HG02943 (cell line): ENCODE measurements around the gene CLDND2.
A peak's percentile ranks its signal among the peaks of the same experiment; 100 is the strongest.

ENCODE experiments used
- ATAC-seq: cut with Tn5 transposase; IDR thresholded peaks from one replicate; pipeline ENCODE4 v1.9.1; 2021; ENCODE audit warnings: mild to moderate bottlenecking, low read depth, moderate library complexity; ENCODE audit not compliant: unreplicated experiment

The CLDND2 gene

DNA sequence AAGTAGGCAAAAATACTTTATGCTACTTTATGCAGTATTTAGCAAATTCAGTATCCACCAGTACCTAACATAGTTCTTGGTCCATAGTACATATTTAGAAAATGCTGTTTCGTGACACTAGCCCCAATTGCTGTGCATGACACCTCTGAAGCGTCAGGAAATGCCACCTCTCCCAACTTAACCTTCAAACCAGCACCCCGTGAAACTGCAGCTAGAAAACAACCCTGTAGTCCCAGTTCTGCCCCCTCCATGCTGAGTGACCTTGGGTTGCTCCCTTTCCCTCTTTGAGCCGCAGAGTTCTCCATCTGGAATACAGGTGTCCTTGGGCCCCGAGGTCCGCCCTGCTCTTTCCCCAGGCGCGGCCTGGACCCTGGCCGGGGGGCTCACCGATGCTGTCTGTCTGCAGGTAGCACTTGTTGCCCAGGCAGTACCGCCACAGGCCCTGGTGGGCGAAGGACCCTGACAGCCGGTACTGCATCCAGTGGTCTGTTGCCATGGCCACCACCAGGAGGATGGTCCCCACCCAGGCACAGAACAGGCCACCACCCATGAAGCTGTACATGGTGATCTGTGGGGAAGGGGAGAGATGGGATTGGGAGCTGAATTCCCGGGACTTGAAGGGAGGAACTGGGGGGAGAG is 18.2 kb upstream of the CLDND2 start:
- ATAC-seq = no peak

DNA sequence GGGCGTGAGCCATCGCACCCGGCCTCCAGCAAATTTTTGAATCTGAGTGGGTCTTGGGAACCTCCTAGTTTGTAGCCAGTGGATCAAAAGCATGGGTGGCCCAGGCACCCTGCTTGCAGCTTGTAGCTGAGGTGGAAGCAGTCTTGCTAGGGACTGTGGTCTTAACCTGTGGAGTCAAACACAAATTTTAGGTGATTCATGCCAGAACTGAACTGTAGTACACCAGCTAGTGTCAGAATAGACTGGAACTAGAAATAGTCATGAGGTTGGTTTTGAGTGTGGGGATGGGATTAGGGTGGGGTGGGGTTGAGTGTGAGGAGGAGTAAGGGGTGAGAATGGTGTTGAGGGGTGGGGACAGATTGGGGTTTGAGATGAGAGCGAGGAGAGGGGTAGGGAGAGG is 13.2 kb upstream of the CLDND2 start:
- no peak for ATAC-seq

DNA sequence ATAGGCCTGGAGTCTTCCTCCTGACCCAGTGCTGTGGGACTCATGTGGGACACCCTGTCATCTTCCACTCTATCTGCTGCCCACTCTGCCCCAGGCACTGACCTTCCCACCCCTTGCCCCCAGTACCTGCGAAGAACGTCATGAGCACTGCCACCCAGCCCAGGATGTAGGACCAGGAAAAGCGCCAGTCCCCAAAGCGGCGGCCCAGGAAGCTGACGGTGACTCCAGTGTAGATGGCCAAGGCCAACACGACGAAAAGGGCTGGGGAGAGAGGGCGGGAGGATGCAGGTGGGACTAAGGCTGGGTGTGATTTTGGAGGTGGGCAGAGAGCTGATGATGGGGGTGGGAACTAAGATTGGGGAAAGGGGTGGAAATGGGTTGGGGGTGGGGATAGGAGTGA is 11.6 kb upstream of the CLDND2 start:
- ATAC-seq = no peak

DNA sequence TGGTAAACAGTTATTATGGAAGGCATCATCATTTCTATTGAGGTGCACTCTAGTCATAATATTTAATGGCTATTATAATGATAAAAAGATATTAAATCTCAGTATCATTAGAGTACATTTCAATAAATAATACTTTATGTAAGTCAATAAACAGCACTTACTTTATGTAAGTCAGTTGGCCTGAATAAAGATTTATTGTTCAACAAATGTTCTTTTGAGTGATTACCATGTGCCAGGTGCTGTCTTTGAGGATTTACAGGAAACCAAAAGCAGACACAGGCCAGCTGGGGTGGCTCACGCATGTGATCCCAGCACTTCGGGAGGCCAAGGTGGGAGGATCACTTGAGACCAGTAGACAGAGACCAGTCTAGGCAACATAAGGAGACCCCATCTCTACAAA is 8.6 kb upstream of the CLDND2 start:
- no peak for ATAC-seq

DNA sequence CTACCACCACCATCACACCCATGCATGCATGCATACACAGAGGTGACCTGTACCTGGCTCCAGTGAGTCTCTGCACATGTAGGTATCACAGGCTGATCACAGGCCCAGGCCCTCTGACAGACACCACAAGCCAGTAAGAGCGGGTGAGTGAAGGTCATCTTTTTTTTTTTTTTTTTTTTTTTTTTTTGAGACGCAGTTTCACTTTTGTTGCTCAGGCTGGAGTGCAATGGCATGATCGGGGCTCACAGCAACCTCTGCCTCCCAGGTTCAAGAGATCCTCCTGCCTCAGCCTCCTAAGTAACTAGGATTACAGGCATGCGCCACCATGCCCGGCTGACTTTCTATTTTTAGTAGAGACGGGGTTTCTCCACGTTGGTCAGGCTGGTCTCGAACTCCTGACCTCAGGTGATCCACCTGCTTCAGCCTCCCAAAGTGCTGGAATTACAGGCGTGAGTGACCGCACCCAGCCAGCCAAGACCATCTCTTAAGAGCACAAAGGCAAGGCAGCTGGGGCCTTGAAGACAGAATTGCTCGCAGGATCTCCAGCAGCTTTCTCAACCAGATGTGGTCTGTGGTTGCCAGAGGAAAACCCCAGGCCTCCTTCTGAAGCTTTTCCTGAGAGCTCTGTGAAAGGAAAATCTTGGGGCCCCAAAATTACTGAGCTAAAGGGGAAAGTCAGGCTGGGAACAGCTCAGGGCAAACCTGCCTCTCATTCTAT is 6.9 kb upstream of the CLDND2 start:
- no peak for ATAC-seq

DNA sequence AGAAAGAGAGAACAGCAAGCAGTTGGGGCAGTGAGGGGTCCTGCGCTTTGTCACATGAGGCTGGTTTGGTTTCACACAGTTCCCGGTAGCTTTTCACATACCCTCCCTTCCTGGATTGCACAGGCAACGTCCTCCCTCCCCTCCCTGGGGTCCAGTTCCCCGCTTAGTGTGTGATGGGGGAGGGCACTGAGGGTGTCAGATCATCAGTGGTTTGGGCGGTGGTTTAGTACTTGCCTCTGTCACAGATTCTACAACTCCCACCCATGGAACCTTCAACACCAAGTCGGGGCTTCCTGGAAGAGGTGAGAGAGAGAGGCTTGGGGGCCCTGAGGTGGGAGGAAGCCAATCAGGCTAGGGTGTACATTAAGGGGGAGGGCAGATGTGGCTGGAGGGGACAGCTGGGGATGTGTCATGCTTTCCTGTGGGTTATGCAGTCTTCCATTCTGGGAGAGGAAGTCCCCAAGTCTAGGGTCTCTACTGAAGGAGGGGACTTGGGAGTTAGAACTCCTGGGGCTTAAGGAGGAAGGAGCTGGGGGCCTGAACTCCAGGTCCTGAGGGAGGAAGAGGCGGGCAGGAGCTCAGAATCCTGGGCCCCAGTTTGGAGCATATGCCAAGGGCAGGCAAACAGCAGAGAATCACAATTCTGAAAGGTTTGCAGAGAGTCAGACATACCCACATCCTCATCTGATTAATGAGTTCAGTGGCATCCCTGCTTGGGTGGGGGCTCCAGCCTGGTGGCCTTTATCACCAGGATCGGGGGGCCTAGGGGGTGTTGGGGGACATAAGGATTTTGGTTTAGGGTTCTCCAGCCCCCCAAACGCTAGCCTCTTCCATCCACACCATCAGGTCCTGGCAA is 4.1 kb upstream of the CLDND2 start, which contains the start of gene NKG7:
Gene NKG7, minus strand, starts transcription at position 6 of the 856 bp plus-strand sequence. CDS start 119 bp downstream, outside the sequence.
- no peak for ATAC-seq

DNA sequence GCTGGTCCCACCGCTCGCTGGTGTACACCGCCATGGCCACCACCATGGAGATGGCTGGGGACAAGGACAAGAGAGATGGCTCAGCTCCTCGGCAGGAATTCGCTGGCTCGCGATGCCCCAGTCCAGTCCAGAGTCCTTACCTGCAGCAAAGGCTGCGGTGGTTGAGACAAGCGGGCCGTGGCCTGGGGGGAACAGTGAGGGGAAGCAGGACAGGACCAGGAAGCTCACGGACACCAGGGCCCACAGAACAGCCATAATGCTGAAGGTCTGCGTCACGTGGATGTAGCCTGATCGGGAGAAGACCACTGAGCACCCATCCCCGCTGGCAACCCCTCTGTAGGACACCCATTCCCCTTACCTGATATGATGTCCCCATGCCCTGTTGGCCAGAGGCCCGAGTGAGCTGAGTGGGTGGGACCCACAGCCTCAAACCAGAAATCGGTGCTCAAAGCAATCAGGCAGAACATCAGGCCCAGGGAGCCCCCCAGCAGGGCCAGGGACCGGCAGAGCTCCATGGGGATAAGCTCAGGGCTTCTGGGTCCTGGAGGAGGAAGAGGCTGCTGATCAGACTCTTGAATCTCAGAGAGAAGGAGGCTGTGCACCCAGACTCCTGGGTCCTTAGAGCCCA is 3.3 kb upstream of the CLDND2 start:
- ATAC-seq = no peak

DNA sequence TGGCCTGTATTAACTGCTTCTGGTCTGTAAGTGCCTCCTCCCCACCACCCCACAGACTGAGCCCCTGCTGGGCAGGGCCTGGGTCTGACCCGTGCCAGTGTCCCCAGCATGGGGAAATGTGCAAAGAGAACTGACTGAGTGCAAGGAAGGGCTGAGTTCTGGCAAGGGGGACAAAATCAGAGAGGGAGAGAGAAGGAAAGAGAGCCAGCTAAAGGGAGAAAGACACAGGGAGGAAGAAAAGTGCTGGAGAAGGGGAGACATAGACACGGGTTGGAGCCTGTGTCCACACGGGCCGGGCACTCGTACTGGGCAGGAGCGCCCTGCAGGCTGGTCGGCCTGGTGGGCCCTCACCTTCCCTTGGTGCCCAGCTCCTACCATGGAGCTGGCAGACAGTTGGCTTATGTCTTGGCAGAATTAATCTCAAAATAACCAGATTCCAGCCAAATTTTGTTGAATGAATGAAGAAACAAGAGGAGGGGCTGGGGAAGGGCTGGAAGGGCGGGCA is 2.4 kb upstream of the CLDND2 start:
- ATAC-seq = no peak

DNA sequence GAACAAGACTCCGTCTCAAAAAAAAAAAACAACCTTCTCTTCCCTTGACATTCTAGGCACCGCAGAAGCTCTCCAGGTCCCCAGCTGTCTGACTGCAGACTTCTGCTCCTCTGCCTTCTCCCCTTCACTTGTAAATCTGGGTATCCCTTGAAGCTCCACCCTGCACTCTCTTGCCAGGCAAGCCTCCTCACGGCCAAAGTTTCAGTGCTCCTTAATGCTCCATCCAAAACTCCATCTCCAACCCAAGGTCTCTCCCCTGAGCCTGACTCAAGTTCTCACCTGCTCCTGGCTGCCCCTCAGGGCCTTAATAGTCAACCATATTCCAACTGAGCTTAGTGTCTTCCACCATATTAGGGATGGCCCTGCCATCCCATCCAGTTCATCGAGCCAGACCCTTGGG is 1.4 kb upstream of the CLDND2 start:
- no peak for ATAC-seq

DNA sequence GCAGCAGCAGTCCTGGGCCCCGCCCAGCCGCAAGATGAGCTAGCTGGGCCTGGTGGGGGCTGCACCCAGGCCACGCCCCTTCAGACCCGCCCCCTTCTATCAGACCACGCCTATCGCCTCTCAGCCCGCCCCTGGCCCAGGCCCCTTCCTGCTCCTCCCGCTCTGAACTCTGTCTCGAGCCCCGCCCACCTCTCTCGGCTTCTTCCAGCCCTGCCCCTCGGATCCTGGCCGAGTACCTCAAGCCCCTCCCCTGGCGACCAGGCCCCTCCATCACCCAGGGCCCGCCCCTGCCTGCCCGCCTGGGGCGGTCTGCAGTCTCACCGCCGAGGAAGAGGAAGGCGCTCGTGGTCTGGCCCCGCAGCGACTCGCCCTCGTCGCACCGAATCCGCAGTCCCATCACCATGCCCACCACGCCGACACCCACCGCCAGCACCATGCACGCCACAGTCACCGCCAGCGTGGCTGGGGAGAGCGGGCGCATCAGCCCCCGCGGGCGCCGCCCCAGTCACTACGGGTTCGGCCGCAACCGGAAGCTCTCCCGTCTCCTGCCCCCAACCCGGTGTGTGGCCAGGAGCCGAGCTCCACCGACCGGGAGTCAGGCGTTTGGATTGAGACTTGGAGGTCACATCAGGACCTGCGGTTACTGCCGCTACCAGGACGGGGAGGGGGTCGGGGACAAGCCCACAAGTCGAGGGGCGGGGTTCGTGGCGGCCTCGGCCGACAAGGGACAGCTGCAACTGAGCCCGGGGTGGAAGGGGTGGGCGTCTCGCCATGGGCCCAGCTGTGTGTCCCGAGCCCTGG is 1.0 kb downstream of the CLDND2 start:
- ATAC-seq = peak; percentile 75

DNA sequence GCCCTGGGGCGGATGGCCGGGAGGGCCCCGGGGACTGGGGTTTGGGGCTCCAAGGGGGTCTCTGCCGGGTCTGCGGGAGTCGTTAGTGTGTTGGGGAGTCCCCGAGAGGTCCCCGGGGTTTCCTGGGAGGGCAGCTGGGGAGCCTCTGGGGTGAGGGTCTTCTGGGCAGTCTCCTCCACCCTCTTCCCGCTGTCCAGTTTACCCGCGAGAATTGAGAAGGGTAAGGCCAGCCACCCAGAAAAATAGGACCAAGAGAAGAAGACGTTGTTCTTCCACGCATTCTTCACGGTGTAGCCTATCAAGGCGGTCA is 1.6 kb downstream of the CLDND2 start:
- ATAC-seq = peak; percentile 12

DNA sequence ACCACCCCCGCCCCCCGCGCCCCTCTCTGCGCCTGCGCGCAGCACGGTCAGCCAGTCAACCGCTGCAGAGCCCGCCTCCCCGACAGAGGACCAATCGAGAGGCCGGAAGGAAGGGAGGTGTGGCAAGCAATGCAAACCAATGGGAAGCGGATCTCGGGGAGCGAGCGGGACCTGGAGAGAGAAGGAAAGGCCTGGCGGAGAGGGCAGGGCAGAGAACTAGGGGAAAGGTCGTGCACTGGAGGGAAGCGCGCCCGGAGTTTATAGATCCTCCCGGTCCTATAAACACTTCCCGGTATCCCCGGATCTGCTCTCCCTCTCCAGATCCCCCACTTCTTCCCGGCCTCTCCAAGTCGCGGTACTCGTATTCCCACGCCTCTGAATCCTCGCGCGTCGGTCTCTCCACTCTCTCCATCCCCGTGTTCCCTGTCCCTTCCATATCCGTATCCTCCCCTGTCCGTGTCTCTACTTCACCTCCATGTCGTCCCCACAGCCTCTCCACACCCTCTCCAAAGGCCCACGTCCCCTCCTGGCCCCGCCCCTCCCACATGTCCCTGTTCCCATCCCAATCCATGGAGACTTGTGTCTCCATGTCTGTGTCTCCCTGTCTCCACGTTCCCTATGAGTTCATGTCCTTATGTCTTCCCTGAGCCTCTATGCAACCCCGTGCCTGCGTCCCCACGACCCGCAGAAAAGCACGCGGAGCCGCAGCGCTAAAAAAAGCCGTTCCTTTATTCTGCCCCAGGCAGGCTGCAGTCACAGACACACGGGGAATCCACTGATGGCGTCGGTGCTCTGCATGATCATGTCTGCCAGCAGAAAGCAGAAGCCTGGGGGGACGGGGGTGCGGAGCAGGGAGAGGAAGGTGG is 2.2 kb downstream of the CLDND2 start:
- peak; percentile 42 for ATAC-seq

DNA sequence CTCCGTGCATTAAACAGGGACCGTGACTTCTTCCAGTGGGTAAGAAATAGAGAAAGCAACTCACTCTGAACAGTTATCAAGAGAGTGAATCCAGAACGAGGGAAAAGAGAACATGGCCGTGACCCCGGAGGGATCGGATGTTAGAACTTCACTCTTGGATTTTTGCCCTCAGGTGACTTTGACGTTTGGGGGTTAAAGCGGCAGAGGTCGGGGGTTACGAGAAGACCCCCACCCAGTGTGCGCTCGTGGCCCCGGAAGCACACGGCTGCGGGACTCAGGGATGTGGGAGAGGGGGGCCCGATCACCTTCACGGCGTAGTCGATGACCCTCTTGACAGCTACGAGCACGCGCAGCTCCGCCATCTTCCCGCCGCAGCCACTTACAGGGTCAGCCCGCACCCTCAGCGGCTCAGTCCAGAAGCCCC is 2.8 kb downstream of the CLDND2 start, which contains the start of gene ETFB:
Gene ETFB, minus strand, starts transcription at position 424 of the 424 bp plus-strand sequence. Its CDS starts 62 bp downstream, at position 362.
- no peak for ATAC-seq

DNA sequence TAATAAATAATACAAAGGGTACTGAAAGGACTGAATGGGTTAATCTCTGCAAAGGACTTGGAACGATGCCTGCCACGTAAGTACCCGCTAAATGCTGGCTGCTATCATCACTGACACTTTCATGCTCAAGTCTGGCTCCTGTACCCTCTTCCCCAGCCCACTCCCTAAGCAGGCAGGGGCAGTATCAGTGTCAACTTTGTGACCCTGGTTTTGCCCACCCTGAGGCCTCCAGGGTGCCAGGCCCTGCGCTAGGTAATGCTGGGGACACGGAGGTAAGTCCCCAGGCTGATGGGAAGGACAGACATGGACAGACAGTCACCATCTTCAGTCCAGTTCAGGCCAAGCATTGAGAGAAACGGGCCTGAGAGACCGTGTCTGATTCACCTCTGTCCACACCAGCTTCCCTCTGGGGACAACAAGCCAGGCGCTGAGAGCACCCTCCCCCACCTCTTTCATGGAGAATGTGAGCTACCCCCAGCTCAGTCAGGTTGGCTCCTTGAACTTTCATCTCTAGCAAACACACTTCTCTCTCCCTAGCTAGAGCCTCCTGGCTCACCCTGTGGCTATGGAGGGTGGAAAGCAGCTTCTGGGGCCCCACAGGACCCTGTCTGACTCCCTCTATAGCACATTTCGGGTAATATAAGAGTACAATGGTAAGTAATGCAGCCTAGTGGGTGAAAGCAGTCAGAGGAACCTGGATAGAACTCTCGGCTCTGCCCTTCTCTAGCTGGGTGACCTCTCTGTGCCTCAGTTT is 3.4 kb downstream of the CLDND2 start:
- ATAC-seq = no peak

DNA sequence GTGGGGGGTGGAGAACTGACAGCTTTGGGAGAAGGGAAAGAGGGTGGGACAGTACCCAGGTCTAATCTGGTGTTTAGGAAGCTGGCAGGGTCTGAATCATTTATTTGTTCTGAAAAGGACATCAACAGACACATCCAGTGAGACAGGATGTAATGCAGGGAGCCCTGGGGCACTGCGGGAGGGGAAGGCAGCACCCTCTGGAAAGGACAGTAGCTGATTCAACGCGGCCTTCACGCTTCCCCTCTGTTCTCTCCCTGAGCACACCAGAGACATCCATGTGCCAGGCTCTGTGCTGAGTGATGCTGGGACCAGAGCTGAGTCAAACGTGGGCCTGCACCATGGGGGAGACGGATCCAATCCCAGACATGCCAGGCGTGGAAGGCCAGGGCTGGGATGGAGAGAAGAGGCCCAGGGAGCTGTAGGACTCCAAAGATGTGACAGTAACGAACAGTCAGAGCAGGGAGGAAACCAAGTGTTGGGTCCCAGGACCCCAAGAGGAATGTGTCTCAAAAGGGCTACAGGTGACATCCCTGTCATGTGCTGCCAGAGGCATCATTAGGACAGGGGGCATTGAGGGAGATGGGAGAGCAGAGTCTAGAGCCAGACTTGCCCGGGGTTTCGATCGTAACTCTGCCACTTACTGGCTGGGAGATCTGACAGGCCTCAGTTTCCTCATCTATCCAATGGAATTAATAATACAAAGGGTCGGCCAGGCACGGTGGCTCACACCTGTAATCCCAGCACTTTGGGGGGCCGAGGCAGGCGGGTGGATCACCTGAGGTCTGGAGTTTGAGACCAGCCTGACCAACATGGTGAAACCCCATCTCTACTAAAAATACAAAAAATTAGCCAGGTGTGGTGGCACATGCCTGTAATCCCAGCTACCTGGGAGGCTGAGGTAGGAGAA is 4.3 kb downstream of the CLDND2 start:
- no peak for ATAC-seq

DNA sequence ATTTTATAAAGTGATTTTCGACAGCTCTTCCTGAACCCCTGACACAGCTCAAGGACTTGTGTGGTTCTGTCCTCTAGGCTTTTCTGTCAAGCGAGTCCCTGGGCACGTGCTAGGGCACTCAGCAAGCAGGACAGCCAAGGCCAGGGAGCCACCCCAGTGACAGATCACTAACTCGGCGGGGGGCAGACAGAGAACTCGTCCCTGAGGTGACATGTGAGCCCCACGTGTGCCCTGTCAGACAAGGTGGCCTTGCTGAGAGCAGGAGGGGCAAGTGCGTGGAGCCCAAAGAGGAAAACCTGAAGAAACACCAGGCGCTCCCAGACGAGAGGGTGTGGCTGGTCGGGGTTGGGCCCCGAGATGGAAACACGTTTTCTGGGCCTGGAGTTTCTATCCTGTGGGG is 7.6 kb downstream of the CLDND2 start:
- ATAC-seq = no peak

DNA sequence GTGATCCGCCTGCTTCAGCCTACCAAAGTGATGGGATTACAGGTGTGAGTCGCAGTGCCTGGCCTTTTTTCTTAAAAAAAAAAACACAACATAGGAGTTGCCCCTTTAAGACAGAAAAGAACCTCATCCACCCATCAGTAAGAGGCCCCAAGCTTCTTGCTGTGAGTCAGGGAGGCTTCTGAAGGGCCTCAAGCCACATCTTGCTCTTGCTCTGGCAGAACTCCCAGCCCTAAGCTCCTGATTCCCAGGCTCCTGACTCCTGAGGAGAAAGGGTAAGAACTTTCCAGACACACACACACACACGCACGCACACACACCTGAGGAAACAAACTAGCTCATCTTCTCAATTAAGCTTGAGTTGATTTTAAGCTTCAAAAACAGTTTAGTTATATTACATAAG is 9.5 kb downstream of the CLDND2 start:
- ATAC-seq = no peak
